HepG2 (cell line): Measurements from ENCODE around the gene ACOT6. TPM values are rescaled to one million over a fixed set of nuclear protein-coding genes. Genes with fewer than 3 reads are reported as not detected.

ENCODE experiments used
- CBX1 ChIP-seq: IDR thresholded peaks from one replicate; pipeline ENCODE4 v1.6.1; 2016; ENCODE audit warnings: antibody characterized with exemption, low read depth
- MIXL1 ChIP-seq: IDR thresholded peaks from 2 replicates; pipeline ENCODE4 v1.6.1; 2016
- MXD4 ChIP-seq: IDR thresholded peaks from 2 replicates; pipeline ENCODE4 v1.6.1; 2016; ENCODE audit warnings: mild to moderate bottlenecking, missing biosample characterization, missing genetic modification reagents
- NCOA2 ChIP-seq: sonication (generic); formaldehyde crosslinking; IDR thresholded peaks from 2 replicates; pipeline ENCODE4 v1.8.0; 2022; ENCODE audit warnings: inconsistent platforms
- TP53 ChIP-seq: sonication (generic); formaldehyde crosslinking; conservative IDR thresholded peaks from 2 replicates; pipeline ENCODE4 v1.4.0; 2020; ENCODE audit warnings: missing genetic modification reagents
- USF2 ChIP-seq, 2 experiments: sonication (generic) in 1 of 2; formaldehyde crosslinking in 1 of 2; IDR thresholded peaks; 2 replicates each; pipeline versions ENCODE4 v1.5.1 to v1.6.1; 2011 to 2020; ENCODE audit warnings: borderline replicate concordance in 1 of 2, low read depth in 1 of 2, low read length in 1 of 2, mild to moderate bottlenecking in 1 of 2, missing genetic modification reagents in 1 of 2, moderate library complexity in 1 of 2
- ZBTB25 ChIP-seq: IDR thresholded peaks from 2 replicates; pipeline ENCODE4 v1.6.1; 2018; ENCODE audit warnings: missing genetic modification reagents
- ZFP36L2 ChIP-seq: sonication (generic); formaldehyde crosslinking; IDR thresholded peaks from 2 replicates; pipeline ENCODE4 v1.4.0; 2020; ENCODE audit warnings: missing genetic modification reagents
- ZNF326 ChIP-seq: sonication (generic); formaldehyde crosslinking; IDR thresholded peaks from 2 replicates; pipeline ENCODE4 v1.4.0; 2020; ENCODE audit warnings: missing genetic modification reagents, borderline replicate concordance
- polyA plus RNA-seq, 8 experiments: library from polyadenylated mRNA; depleted of rRNA in 3 of 8; stranded (reverse) in 7 of 8; unstranded in 1 of 8; fragments of >200 nt; fragmentation: Illumina TruSeq in 4 of 8; extraction: Trizol in 4 of 8; gene quantifications; 2 replicates each; pipeline versions ENCODE4 v1.2.1 to v1.2.3, GENCODE V29; 2011 to 2016; ENCODE audit warnings: low read depth in 4 of 8, missing spikeins in 1 of 8, mixed read lengths in 1 of 8; ENCODE audit not compliant: insufficient read depth in 1 of 8
- total RNA-seq, 5 experiments: library from RNA; depleted of rRNA; stranded (reverse); fragments of >200 nt; fragmentation: Illumina TruSeq; extraction: Trizol; gene quantifications; 2 replicates each; pipeline ENCODE4 v1.2.3, GENCODE V29; 2016; ENCODE audit warnings: low read depth in 1 of 5
- TF ChIP-seq, protein P1 (sequence below), 2 experiments: sonication (generic) in 1 of 2; formaldehyde crosslinking in 1 of 2; IDR thresholded peaks; 2 replicates each; pipeline versions ENCODE4 v1.4.0 to v1.6.1; 2018 to 2020; ENCODE audit warnings: missing genetic modification reagents in 2 of 2, borderline replicate concordance in 1 of 2, low read depth in 1 of 2, mild to moderate bottlenecking in 1 of 2, missing biosample characterization in 1 of 2
- TF ChIP-seq, protein P2 (sequence below): sonication (generic); formaldehyde crosslinking; IDR thresholded peaks from 2 replicates; pipeline ENCODE4 v1.4.0; 2020; ENCODE audit warnings: missing genetic modification reagents, borderline replicate concordance
- TF ChIP-seq, protein P3 (sequence below): sonication (generic); formaldehyde crosslinking; IDR thresholded peaks from 2 replicates; pipeline ENCODE4 v1.5.1; 2020; ENCODE audit warnings: mild to moderate bottlenecking, missing genetic modification reagents
- TF ChIP-seq, protein P4 (sequence below): sonication (generic); formaldehyde crosslinking; IDR thresholded peaks from 2 replicates; pipeline ENCODE4 v1.4.0; 2020; ENCODE audit warnings: missing genetic modification reagents

ACOT6 gene
- total and polyA plus RNA-seq, 2 of the 13 experiments (the other 11 are each of a cell fraction or from before 2014, with no cell fraction given) = 0.15 to 0.27 TPM

DNA sequence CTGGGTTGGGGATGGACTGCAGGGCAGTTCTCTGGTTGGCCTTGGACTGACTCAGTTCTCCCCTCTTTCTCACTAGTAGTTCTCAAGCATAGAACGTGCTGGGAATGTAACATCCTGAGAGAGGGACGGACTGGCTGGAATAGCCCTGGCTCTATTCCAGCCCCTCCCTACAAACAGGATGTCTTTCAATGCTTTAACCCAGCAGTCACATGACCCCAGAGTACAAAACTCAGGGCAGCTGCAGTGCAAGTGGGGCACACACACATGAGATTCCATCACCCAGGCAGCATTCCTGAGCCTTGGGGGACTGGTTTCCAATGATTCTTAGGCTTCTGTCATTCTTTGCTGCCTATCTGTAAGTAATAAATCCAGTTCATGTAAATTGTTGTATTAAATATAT, 1.6 kb upstream of the ACOT6 start (continued):
- TF ChIP-seq, protein P1, sequence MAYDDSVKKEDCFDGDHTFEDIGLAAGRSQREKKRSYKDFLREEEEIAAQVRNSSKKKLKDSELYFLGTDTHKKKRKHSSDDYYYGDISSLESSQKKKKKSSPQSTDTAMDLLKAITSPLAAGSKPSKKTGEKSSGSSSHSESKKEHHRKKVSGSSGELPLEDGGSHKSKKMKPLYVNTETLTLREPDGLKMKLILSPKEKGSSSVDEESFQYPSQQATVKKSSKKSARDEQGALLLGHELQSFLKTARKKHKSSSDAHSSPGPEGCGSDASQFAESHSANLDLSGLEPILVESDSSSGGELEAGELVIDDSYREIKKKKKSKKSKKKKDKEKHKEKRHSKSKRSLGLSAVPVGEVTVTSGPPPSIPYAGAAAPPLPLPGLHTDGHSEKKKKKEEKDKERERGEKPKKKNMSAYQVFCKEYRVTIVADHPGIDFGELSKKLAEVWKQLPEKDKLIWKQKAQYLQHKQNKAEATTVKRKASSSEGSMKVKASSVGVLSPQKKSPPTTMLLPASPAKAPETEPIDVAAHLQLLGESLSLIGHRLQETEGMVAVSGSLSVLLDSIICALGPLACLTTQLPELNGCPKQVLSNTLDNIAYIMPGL (CRISPR knock-in tag; IDR thresholded peaks at IDR 0.05; ENCODE audit: borderline replicate concordance in 1 of 2, low read depth in 1 of 2) = peak in 1 of 2 experiments; percentile 26; a peak in 1 of 4 replicates
- TF ChIP-seq, protein P2, sequence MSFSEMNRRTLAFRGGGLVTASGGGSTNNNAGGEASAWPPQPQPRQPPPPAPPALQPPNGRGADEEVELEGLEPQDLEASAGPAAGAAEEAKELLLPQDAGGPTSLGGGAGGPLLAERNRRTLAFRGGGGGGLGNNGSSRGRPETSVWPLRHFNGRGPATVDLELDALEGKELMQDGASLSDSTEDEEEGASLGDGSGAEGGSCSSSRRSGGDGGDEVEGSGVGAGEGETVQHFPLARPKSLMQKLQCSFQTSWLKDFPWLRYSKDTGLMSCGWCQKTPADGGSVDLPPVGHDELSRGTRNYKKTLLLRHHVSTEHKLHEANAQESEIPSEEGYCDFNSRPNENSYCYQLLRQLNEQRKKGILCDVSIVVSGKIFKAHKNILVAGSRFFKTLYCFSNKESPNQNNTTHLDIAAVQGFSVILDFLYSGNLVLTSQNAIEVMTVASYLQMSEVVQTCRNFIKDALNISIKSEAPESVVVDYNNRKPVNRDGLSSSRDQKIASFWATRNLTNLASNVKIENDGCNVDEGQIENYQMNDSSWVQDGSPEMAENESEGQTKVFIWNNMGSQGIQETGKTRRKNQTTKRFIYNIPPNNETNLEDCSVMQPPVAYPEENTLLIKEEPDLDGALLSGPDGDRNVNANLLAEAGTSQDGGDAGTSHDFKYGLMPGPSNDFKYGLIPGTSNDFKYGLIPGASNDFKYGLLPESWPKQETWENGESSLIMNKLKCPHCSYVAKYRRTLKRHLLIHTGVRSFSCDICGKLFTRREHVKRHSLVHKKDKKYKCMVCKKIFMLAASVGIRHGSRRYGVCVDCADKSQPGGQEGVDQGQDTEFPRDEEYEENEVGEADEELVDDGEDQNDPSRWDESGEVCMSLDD (CRISPR knock-in tag) = no peak
- TF ChIP-seq TP53 (CRISPR knock-in tag) (no peak), MIXL1 (CRISPR knock-in tag) (0 out of 2 replicates have a peak, but pooled peaks have one; percentile 38), USF2 (IDR thresholded peaks at IDR 0.05; ENCODE audit: low read depth, low read length) (peak; percentile 76), USF2 (CRISPR knock-in tag; IDR thresholded peaks at IDR 0.05; ENCODE audit: borderline replicate concordance) (peak; percentile 76; the same call in 1 of the 2 replicates), CBX1 (no peak), ZFP36L2 (no peak), ZBTB25 (CRISPR knock-in tag) (0 out of 2 replicates have a peak, but pooled peaks have one; percentile 39), MXD4 (CRISPR knock-in tag) (0 out of 2 replicates have a peak, but pooled peaks have one; percentile 20), NCOA2 (CRISPR knock-in tag) (peak; percentile 47), ZNF326 (CRISPR knock-in tag) (no peak)
- TF ChIP-seq, protein P3, sequence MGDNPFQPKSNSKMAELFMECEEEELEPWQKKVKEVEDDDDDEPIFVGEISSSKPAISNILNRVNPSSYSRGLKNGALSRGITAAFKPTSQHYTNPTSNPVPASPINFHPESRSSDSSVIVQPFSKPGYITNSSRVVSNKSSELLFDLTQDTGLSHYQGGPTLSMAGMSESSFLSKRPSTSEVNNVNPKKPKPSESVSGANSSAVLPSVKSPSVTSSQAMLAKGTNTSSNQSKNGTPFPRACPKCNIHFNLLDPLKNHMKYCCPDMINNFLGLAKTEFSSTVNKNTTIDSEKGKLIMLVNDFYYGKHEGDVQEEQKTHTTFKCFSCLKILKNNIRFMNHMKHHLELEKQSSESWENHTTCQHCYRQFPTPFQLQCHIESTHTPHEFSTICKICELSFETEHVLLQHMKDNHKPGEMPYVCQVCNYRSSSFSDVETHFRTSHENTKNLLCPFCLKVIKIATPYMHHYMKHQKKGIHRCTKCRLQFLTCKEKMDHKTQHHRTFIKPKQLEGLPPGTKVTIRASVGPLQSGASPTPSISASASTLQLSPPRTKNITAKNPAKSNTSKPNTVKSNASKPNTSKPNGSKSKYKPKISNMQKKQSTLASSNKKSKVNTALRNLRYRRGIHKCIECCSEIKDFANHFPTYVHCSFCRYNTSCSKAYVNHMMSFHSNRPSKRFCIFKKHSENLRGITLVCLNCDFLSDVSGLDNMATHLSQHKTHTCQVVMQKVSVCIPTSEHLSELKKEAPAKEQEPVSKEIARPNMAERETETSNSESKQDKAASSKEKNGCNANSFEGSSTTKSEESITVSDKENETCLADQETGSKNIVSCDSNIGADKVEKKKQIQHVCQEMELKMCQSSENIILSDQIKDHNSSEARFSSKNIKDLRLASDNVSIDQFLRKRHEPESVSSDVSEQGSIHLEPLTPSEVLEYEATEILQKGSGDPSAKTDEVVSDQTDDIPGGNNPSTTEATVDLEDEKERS (CRISPR knock-in tag) = 0 out of 2 replicates have a peak, but pooled peaks have one; percentile 21
- TF ChIP-seq, protein P4, sequence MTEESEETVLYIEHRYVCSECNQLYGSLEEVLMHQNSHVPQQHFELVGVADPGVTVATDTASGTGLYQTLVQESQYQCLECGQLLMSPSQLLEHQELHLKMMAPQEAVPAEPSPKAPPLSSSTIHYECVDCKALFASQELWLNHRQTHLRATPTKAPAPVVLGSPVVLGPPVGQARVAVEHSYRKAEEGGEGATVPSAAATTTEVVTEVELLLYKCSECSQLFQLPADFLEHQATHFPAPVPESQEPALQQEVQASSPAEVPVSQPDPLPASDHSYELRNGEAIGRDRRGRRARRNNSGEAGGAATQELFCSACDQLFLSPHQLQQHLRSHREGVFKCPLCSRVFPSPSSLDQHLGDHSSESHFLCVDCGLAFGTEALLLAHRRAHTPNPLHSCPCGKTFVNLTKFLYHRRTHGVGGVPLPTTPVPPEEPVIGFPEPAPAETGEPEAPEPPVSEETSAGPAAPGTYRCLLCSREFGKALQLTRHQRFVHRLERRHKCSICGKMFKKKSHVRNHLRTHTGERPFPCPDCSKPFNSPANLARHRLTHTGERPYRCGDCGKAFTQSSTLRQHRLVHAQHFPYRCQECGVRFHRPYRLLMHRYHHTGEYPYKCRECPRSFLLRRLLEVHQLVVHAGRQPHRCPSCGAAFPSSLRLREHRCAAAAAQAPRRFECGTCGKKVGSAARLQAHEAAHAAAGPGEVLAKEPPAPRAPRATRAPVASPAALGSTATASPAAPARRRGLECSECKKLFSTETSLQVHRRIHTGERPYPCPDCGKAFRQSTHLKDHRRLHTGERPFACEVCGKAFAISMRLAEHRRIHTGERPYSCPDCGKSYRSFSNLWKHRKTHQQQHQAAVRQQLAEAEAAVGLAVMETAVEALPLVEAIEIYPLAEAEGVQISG = peak; percentile 20; the same call in 1 of the 2 replicates
